ENCODE data around the gene CDK12. TPM values are rescaled to one million over a fixed set of nuclear protein-coding genes. Genes with fewer than 3 reads are reported as not detected.
A peak's percentile ranks its signal among the peaks of the same experiment; 100 is the strongest.
"Not testable (repeated sequence)": the region's sequence is repeated elsewhere in the genome, so short reads cannot be mapped to it uniquely, and the experiment has no call there.

CDK12 gene
- total RNA-seq, 2 experiments from 2014 or later, result 61.4 to 61.9 TPM

DNA sequence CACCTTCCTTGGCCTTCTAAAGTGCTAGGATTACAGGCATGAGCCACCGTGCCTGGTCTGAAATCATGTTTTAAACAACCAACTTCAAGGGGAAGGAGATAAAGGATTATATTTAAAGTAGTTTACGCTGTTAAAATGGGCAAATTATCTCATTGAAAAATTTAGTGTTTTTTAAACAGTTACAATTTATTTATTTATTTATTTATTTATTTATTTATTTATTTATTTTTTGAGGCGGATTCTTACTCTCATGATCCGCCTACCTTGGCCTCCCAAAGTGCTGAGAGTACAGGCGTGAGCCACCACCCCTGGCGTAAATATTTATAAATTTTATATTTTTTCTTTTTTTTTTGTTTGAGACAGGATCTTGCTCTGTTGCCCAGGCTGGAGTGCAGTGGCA, 22.2 kb downstream of the CDK12 start:
- no peak for ATAC-seq
- POLR2A ChIA-PET, result no interaction called here
- Mint-ChIP-seq H3K36me3 (ENCODE audit: low read depth) (peaks cover 12% of the 10 kb centered on the region), H3K27ac (no peak overlapping the region), H3K4me1 (ENCODE audit: low read depth) (peaks cover 6% of the 10 kb centered on the region), H3K9me3 (no peaks in the 10 kb centered on the region), H3K4me3 (no peak overlapping the region), H3K27me3 (no peaks in the 10 kb centered on the region)
- intact Hi-C loops (cut with micrococcal nuclease), result no loop called here
- TF ChIP-seq, protein P1, sequence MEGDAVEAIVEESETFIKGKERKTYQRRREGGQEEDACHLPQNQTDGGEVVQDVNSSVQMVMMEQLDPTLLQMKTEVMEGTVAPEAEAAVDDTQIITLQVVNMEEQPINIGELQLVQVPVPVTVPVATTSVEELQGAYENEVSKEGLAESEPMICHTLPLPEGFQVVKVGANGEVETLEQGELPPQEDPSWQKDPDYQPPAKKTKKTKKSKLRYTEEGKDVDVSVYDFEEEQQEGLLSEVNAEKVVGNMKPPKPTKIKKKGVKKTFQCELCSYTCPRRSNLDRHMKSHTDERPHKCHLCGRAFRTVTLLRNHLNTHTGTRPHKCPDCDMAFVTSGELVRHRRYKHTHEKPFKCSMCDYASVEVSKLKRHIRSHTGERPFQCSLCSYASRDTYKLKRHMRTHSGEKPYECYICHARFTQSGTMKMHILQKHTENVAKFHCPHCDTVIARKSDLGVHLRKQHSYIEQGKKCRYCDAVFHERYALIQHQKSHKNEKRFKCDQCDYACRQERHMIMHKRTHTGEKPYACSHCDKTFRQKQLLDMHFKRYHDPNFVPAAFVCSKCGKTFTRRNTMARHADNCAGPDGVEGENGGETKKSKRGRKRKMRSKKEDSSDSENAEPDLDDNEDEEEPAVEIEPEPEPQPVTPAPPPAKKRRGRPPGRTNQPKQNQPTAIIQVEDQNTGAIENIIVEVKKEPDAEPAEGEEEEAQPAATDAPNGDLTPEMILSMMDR (IDR thresholded peaks at IDR 0.05), result no peak
- DNase-seq, result no peak
- CTCF ChIA-PET, result no interaction called here

DNA sequence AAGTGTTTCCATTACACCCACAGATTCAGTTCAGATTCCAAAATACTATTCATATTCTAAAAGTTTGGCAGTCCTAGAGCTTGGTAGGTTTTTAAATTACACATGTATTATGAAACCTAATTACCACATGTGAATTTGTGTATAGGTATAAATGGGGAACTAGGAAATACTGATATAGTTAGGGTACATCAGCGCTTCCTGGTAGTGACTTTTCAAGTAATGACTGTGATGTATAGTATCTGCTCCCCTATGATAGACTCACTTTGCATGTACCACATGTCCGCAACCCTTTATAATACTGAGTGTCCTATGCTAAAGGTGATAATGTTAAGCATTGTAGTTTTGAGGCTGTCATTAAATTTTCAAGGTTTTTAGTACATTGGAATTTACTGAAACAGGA, 22.9 kb downstream of the CDK12 start:
- H3K27ac Mint-ChIP-seq, result no peak overlapping the region
- TF ChIP-seq, protein P1 (IDR thresholded peaks at IDR 0.05), result no peak
- no peaks in the 10 kb centered on the region for H3K9me3 Mint-ChIP-seq
- intact Hi-C loops (cut with micrococcal nuclease), result no loop called here
- DNase-seq (no peak), ATAC-seq (no peak)
- H3K36me3 Mint-ChIP-seq (ENCODE audit: low read depth), result peaks cover 11% of the 10 kb centered on the region
- ChIA-PET POLR2A (interaction anchor here (0.7 kb wide), 1 partner anchor 34 kb away, joined by 4 read pairs; no protein-coding TSS in a partner anchor), CTCF (no interaction called here)
- H3K27me3 Mint-ChIP-seq, result no peaks in the 10 kb centered on the region
- H3K4me3 Mint-ChIP-seq, result no peak overlapping the region
- peaks cover 6% of the 10 kb centered on the region for H3K4me1 Mint-ChIP-seq (ENCODE audit: low read depth)

DNA sequence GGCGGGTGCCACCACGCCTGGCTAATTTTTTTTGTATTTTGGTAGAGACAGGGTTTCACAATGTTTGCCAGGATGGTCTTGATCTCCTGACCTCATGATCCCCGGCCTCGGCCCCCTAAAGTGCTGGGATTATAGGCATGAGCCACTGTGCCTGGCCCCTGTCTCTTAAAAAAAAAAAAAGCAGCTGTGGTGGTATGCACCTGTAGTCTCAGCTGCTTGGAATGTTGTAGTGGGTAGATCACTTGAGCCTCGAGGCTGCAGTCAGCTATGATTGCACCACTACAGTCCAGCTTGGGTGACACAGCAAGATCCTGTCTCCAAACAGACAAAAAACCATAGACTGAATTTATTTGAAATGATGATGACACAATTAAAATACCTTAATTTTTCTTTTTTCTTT, 24.3 kb downstream of the CDK12 start:
- ATAC-seq (no peak), DNase-seq (no peak)
- intact Hi-C loops (cut with micrococcal nuclease), result no loop called here
- Mint-ChIP-seq H3K36me3 (ENCODE audit: low read depth) (peaks cover 11% of the 10 kb centered on the region), H3K27me3 (no peaks in the 10 kb centered on the region), H3K9me3 (no peaks in the 10 kb centered on the region), H3K27ac (no peak overlapping the region), H3K4me1 (ENCODE audit: low read depth) (peaks cover 6% of the 10 kb centered on the region), H3K4me3 (no peak overlapping the region)
- ChIA-PET POLR2A (interaction anchor here (0.5 to 0.7 kb wide), 2 partner anchors 66 to 672 kb away, joined by 3 to 4 read pairs; no protein-coding TSS in a partner anchor), CTCF (no interaction called here)
- TF ChIP-seq, protein P1 (IDR thresholded peaks at IDR 0.05), result no peak

DNA sequence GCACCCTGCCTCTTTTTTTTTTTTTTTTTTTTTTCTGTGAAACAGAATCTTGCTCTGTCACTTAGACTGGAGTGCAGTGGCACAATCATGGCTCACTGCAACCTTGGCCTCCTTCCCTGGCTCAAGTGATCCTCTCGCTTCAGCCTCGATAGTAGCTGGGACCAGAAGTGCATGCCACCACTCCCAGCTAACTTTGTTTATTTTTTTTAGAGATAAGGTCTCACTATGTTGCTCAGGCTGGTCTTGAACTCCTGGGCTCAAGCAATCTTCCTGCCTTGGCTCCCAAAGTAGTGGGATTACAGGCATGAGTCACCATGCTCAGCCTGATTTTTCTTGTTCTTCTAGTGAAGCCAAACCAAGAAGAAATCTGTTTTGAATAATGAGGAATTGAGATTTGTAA, 25.0 kb downstream of the CDK12 start:
- intact Hi-C loops (cut with micrococcal nuclease), result no loop called here
- no peaks in the 10 kb centered on the region for H3K27me3 Mint-ChIP-seq
- TF ChIP-seq, protein P1 (IDR thresholded peaks at IDR 0.05), result no peak
- ChIA-PET POLR2A (interaction anchor here (1.0 kb wide), 1 partner anchor 17 kb away, joined by 3 read pairs; no protein-coding TSS in a partner anchor), CTCF (no interaction called here)
- H3K36me3 Mint-ChIP-seq (ENCODE audit: low read depth), result peaks cover 12% of the 10 kb centered on the region
- H3K4me1 Mint-ChIP-seq (ENCODE audit: low read depth), result peaks cover 6% of the 10 kb centered on the region
- H3K27ac Mint-ChIP-seq, result no peak overlapping the region
- ATAC-seq (no peak), DNase-seq (no peak)
- H3K9me3 Mint-ChIP-seq, result no peaks in the 10 kb centered on the region
- no peak overlapping the region for H3K4me3 Mint-ChIP-seq

DNA sequence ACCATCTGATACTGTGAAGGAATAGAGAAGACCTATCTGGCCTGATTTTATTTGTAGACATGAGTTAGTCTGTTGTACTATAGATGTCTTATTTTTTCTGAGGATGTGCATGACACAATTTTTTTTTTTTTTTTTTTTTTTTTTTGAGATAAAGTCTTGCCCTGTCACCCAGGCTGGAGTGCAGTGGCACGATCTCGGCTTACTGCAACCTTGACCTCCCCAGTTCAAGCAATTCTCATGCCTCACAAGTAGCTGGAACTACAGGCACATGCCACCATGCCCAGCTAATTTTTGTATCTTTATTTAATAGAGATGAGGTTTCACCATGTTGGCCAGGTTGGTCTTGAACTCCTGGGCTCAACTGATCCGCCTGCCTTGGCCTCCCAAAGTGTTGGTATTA, 26.2 kb downstream of the CDK12 start:
- H3K4me1 Mint-ChIP-seq (ENCODE audit: low read depth); H3K4me3 Mint-ChIP-seq; intact Hi-C loops (cut with micrococcal nuclease); H3K27me3 Mint-ChIP-seq; H3K9me3 Mint-ChIP-seq; DNase-seq; ATAC-seq: not testable (repeated sequence)
- POLR2A ChIA-PET, result interaction anchor here (1.5 kb wide), 1 partner anchor 61 kb away, joined by 3 read pairs; no protein-coding TSS in a partner anchor
- H3K36me3 Mint-ChIP-seq (ENCODE audit: low read depth), result peaks cover 14% of the 10 kb centered on the region
- CTCF ChIA-PET, result interaction anchor here (1.7 kb wide), 1 partner anchor 16 kb away, joined by 5 read pairs; no protein-coding TSS in a partner anchor
- peak overlapping the region; percentile 47 for H3K27ac Mint-ChIP-seq
